ENCODE data around the gene NRIP1.

NRIP1 gene

DNA sequence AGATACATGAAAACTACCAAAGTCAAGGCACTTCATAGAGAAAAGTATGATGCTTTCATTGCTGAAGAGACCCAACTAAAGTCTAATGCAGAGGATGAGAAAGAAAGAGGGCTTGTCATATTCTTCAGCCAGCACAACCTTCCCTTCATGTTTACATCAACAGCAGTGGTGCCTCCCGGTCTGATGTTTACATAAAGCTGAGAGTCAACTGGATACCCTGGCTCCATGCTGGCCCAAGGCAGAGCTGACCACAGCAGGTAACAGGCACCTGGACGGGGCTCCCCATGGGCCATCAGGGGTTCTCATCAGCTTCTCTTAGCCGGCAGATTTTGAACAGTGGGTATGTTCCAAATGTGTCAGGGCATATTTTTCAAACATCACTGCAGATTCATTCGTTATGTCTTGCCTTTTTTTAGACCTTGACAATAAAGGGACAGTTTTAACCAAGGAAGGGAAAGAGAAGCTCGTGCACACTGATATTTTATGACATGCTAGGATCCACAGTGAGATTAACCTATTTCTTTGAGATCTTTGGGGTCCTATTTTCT is 117.1 kb downstream of the NRIP1 start:
- Histone ChIP-seq H3K36me3 (ENCODE audit: control insufficient read depth in 1 of 2, insufficient read depth in 2 of 2, low read depth in 1 of 2, low read length in 2 of 2) (no peaks in the 10 kb centered on the region), H3K4me2 (ENCODE audit: low read length, poor library complexity, severe bottlenecking) (no peak overlapping the region), H2BK15ac (ENCODE audit: low read depth, poor library complexity, severe bottlenecking) (no peak overlapping the region), H2BK5ac (ENCODE audit: low read depth, low read length, poor library complexity, severe bottlenecking) (no peak overlapping the region), H3K27me3 (ENCODE audit: control insufficient read depth in 1 of 2, insufficient read depth in 1 of 2, low read length in 2 of 2) (no peaks in the 10 kb centered on the region), H3K79me1 (replicated peaks; ENCODE audit: low read length, poor library complexity, severe bottlenecking) (peaks cover 2% of the 10 kb centered on the region), H2AFZ (ENCODE audit: low read depth, low read length) (no peak overlapping the region), H3K4me1 (ENCODE audit: control insufficient read depth, insufficient read depth, low read depth, low read length) (no peaks in the 10 kb centered on the region), H4K91ac (ENCODE audit: low read length) (no peak overlapping the region), H3K9ac (ENCODE audit: low read length) (no peak overlapping the region), H3K27ac (ENCODE audit: low read length, poor library complexity, severe bottlenecking) (no peak overlapping the region), H2BK12ac (ENCODE audit: low read length in 2 of 2) (no peak overlapping the region), H3K4ac (ENCODE audit: low read depth in 1 of 2, low read length in 2 of 2) (no peak overlapping the region), H2BK120ac (ENCODE audit: low read depth, low read length) (no peak overlapping the region), H3K4me3 (ENCODE audit: insufficient read depth in 1 of 2, low read depth in 1 of 2, low read length in 2 of 2) (no peak overlapping the region), H4K8ac (ENCODE audit: low read length) (no peak overlapping the region), H3K18ac (ENCODE audit: low read depth in 1 of 2, low read length in 2 of 2) (no peak overlapping the region), H3K23ac (ENCODE audit: low read length in 2 of 2) (no peak overlapping the region), H3K14ac (ENCODE audit: low read length in 2 of 2) (no peak overlapping the region), H2AK5ac (ENCODE audit: low read length, severe bottlenecking) (no peak overlapping the region), H3K9me3 (ENCODE audit: control insufficient read depth, low read length) (no peaks in the 10 kb centered on the region)
- no peak for DNase-seq
- WGBS, result 62% methylated on average over 3 of the region's 5 CpGs

DNA sequence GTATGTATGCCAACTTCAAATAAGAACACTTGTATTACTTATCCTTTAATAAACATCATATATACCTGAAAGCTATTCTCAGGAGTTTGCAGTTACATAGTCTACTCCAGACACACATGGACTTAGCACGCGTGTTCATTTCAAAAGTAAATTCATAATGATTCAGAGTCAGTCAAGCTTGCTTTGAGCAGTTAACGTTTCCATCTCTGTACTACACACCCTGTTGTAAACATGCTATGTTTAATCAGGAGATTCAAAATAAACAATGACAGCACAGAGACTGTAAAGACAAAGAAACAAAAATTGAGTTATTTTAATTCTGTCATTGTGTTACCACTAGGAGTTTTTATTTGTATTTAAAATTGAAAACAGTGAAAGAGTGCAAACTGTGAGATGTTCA is 119.6 kb downstream of the NRIP1 start:
- Histone ChIP-seq H2BK12ac (ENCODE audit: low read length in 2 of 2) (no peak overlapping the region), H2BK5ac (ENCODE audit: low read depth, low read length, poor library complexity, severe bottlenecking) (no peak overlapping the region), H3K27ac (ENCODE audit: low read length, poor library complexity, severe bottlenecking) (no peak overlapping the region), H3K23ac (ENCODE audit: low read length in 2 of 2) (no peak overlapping the region), H2AFZ (ENCODE audit: low read depth, low read length) (no peak overlapping the region), H3K18ac (ENCODE audit: low read depth in 1 of 2, low read length in 2 of 2) (no peak overlapping the region), H3K9me3 (ENCODE audit: control insufficient read depth, low read length) (no peaks in the 10 kb centered on the region), H2BK120ac (ENCODE audit: low read depth, low read length) (no peak overlapping the region), H2BK15ac (ENCODE audit: low read depth, poor library complexity, severe bottlenecking) (no peak overlapping the region), H3K4me3 (ENCODE audit: insufficient read depth in 1 of 2, low read depth in 1 of 2, low read length in 2 of 2) (no peak overlapping the region), H3K4ac (ENCODE audit: low read depth in 1 of 2, low read length in 2 of 2) (no peak overlapping the region), H4K8ac (ENCODE audit: low read length) (no peak overlapping the region), H3K27me3 (ENCODE audit: control insufficient read depth in 1 of 2, insufficient read depth in 1 of 2, low read length in 2 of 2) (no peaks in the 10 kb centered on the region), H3K4me2 (ENCODE audit: low read length, poor library complexity, severe bottlenecking) (no peak overlapping the region), H4K91ac (ENCODE audit: low read length) (no peak overlapping the region), H3K36me3 (ENCODE audit: control insufficient read depth in 1 of 2, insufficient read depth in 2 of 2, low read depth in 1 of 2, low read length in 2 of 2) (no peaks in the 10 kb centered on the region), H3K14ac (ENCODE audit: low read length in 2 of 2) (no peak overlapping the region), H3K79me1 (replicated peaks; ENCODE audit: low read length, poor library complexity, severe bottlenecking) (peaks cover 2% of the 10 kb centered on the region), H3K4me1 (ENCODE audit: control insufficient read depth, insufficient read depth, low read depth, low read length) (no peaks in the 10 kb centered on the region), H2AK5ac (ENCODE audit: low read length, severe bottlenecking) (no peak overlapping the region), H3K9ac (ENCODE audit: low read length) (no peak overlapping the region)
- 100% methylated on average over 2 of the region's 3 CpGs for WGBS
- no peak for DNase-seq

DNA sequence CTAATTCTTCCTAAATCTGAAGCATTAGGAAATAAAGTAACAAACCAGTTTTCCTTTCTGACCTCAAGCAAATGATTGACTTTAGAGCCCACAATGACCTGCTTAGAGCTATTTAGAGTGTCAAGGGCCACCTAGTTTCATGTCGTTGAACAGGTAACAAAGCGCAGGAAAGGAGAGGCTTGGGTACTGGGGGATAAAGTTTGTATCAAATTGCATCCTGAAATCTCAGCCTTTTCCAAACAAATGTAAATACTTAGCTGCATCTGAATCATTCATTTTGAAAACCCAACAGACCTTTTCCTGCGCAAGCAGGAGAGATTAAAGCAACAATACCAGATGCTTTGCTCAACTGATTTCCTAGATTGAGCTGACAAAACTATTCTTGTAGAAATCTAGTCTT is 121.2 kb downstream of the NRIP1 start:
- WGBS, result 96% methylated on average over 3 of the region's 3 CpGs
- Histone ChIP-seq H3K23ac (ENCODE audit: low read length in 2 of 2) (no peak overlapping the region), H2BK12ac (ENCODE audit: low read length in 2 of 2) (no peak overlapping the region), H3K36me3 (ENCODE audit: control insufficient read depth in 1 of 2, insufficient read depth in 2 of 2, low read depth in 1 of 2, low read length in 2 of 2) (no peaks in the 10 kb centered on the region), H2BK5ac (ENCODE audit: low read depth, low read length, poor library complexity, severe bottlenecking) (no peak overlapping the region), H4K91ac (ENCODE audit: low read length) (no peak overlapping the region), H3K27me3 (ENCODE audit: control insufficient read depth in 1 of 2, insufficient read depth in 1 of 2, low read length in 2 of 2) (no peaks in the 10 kb centered on the region), H3K4me1 (ENCODE audit: control insufficient read depth, insufficient read depth, low read depth, low read length) (no peaks in the 10 kb centered on the region), H3K4me3 (ENCODE audit: insufficient read depth in 1 of 2, low read depth in 1 of 2, low read length in 2 of 2) (no peak overlapping the region), H3K4me2 (ENCODE audit: low read length, poor library complexity, severe bottlenecking) (no peak overlapping the region), H2BK120ac (ENCODE audit: low read depth, low read length) (no peak overlapping the region), H3K18ac (ENCODE audit: low read depth in 1 of 2, low read length in 2 of 2) (no peak overlapping the region), H3K9ac (ENCODE audit: low read length) (no peak overlapping the region), H2BK15ac (ENCODE audit: low read depth, poor library complexity, severe bottlenecking) (no peak overlapping the region), H3K27ac (ENCODE audit: low read length, poor library complexity, severe bottlenecking) (no peak overlapping the region), H4K8ac (ENCODE audit: low read length) (no peak overlapping the region), H3K4ac (ENCODE audit: low read depth in 1 of 2, low read length in 2 of 2) (no peak overlapping the region), H3K9me3 (ENCODE audit: control insufficient read depth, low read length) (no peaks in the 10 kb centered on the region), H2AFZ (ENCODE audit: low read depth, low read length) (no peak overlapping the region), H3K79me1 (replicated peaks; ENCODE audit: low read length, poor library complexity, severe bottlenecking) (no peaks in the 10 kb centered on the region), H3K14ac (ENCODE audit: low read length in 2 of 2) (no peak overlapping the region), H2AK5ac (ENCODE audit: low read length, severe bottlenecking) (no peak overlapping the region)
- DNase-seq, result no peak

DNA sequence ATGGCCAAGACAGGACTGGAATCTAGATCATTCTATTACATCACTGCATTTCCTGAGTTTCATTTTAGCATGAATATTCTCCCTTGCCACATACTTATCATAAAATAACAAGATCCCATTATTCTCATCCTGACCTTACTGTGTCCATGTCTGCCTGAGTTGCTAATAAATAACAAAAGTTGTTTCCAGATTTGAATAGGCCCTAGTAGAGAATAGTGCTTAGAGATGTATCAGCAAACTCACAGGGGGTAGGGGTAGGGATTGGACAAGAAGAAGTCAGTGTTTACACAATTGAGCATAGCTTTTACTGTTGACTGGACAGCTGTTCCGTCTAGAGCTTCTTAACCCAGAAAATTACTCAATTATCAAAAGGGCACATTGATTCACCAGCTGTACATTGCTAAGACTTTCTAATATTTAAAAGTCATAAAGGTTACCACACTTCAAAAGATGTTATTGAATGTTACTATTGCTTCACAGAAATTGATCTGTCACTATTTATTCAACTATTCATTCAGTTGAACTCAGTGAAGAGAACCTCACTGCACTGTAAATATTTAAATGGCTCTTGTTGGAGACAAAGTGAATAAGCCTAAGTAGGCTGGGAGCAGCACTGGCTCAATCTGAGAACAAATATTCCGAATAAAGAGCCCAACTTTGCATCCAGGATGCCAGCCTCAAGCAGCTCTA is 121.9 kb downstream of the NRIP1 start:
- WGBS, result 85% methylated on average over 2 of the region's 2 CpGs
- Histone ChIP-seq H3K9me3 (ENCODE audit: control insufficient read depth, low read length) (no peaks in the 10 kb centered on the region), H3K14ac (ENCODE audit: low read length in 2 of 2) (no peak overlapping the region), H3K4me1 (ENCODE audit: control insufficient read depth, insufficient read depth, low read depth, low read length) (no peaks in the 10 kb centered on the region), H3K9ac (ENCODE audit: low read length) (no peak overlapping the region), H3K27me3 (ENCODE audit: control insufficient read depth in 1 of 2, insufficient read depth in 1 of 2, low read length in 2 of 2) (no peaks in the 10 kb centered on the region), H4K8ac (ENCODE audit: low read length) (no peak overlapping the region), H2BK15ac (ENCODE audit: low read depth, poor library complexity, severe bottlenecking) (no peak overlapping the region), H3K36me3 (ENCODE audit: control insufficient read depth in 1 of 2, insufficient read depth in 2 of 2, low read depth in 1 of 2, low read length in 2 of 2) (no peaks in the 10 kb centered on the region), H4K91ac (ENCODE audit: low read length) (no peak overlapping the region), H2AK5ac (ENCODE audit: low read length, severe bottlenecking) (no peak overlapping the region), H2AFZ (ENCODE audit: low read depth, low read length) (no peak overlapping the region), H2BK120ac (ENCODE audit: low read depth, low read length) (no peak overlapping the region), H3K27ac (ENCODE audit: low read length, poor library complexity, severe bottlenecking) (peak overlapping the region; percentile 28), H3K23ac (ENCODE audit: low read length in 2 of 2) (no peak overlapping the region), H2BK5ac (ENCODE audit: low read depth, low read length, poor library complexity, severe bottlenecking) (no peak overlapping the region), H3K4me2 (ENCODE audit: low read length, poor library complexity, severe bottlenecking) (no peak overlapping the region), H3K18ac (ENCODE audit: low read depth in 1 of 2, low read length in 2 of 2) (no peak overlapping the region), H3K4me3 (ENCODE audit: insufficient read depth in 1 of 2, low read depth in 1 of 2, low read length in 2 of 2) (no peak overlapping the region), H3K79me1 (replicated peaks; ENCODE audit: low read length, poor library complexity, severe bottlenecking) (no peaks in the 10 kb centered on the region), H3K4ac (ENCODE audit: low read depth in 1 of 2, low read length in 2 of 2) (no peak overlapping the region), H2BK12ac (ENCODE audit: low read length in 2 of 2) (no peak overlapping the region)
- DNase-seq, result peak; percentile 40

All from mesenchymal stem cell (in vitro differentiated cells and primary cell).